Tibial nerve (tissue), 3 donors: ENCODE measurements around the gene WSCD2.

Source experiments
- CTCF ChIP-seq, 5 experiments: fragments of 200-600 bp in 3 of 5; fragments of 450-650 bp in 2 of 5; sonication (generic) in 3 of 5; IDR thresholded peaks; one replicate each; pipeline ENCODE4 v1.5.1; 2016 to 2019; ENCODE audit warnings: antibody characterized with exemption in 5 of 5, mild to moderate bottlenecking in 3 of 5, moderate library complexity in 2 of 5
- POLR2A ChIP-seq, 2 donors: fragments of 450-650 bp; IDR thresholded peaks; one replicate each; pipeline ENCODE4 v1.6.1; 2017; ENCODE audit warnings: antibody characterized with exemption in 2 of 2, mild to moderate bottlenecking in 2 of 2, moderate library complexity in 2 of 2

- TF ChIP-seq CTCF (IDR thresholded peaks at IDR 0.05) (no peak), POLR2A (IDR thresholded peaks at IDR 0.05) (no peak)
These were observed 111.1 kb downstream of the WSCD2 start for GRCh38 chr12:108240027-108240785.
